IPS-NIHi11 (cell line): ENCODE measurements around the gene NRSN2.

Experiments
- DNase-seq: peaks from one replicate; pipeline ENCODE4 v3.0.0; 2012; ENCODE audit warnings: mixed read lengths, low spot score

The NRSN2 gene

GRCh38 chr20:346640-347316 lies at the start of gene NRSN2:
Gene NRSN2, plus strand, starts transcription at chr20:347111. Its CDS starts 2,533 bp downstream, at chr20:349644.
- peak; percentile 87 for DNase-seq

GRCh38 chr20:297925-298775 lies 48.8 kb upstream of the NRSN2 start:
- DNase-seq: peak; percentile 26

- no peak for DNase-seq
Measured at GRCh38 chr20:298776-299391, 48.0 kb upstream of the NRSN2 start.

- no peak for DNase-seq
Measured at GRCh38 chr20:300345-300990, 46.4 kb upstream of the NRSN2 start.

GRCh38 chr20:301886-302848 lies 44.7 kb upstream of the NRSN2 start:
- no peak for DNase-seq

GRCh38 chr20:305745-306144 lies 41.2 kb upstream of the NRSN2 start:
- no peak for DNase-seq

- DNase-seq: no peak
Measured at GRCh38 chr20:308427-309038, 38.4 kb upstream of the NRSN2 start.

- no peak for DNase-seq
Measured at GRCh38 chr20:309306-309840, 37.5 kb upstream of the NRSN2 start.

GRCh38 chr20:309841-310644 lies 36.9 kb upstream of the NRSN2 start:
- DNase-seq: peak; percentile 98

- no peak for DNase-seq
Measured at GRCh38 chr20:310645-311044, 36.3 kb upstream of the NRSN2 start.

GRCh38 chr20:311609-312008 lies 35.3 kb upstream of the NRSN2 start:
- no peak for DNase-seq

- no peak for DNase-seq
Measured at GRCh38 chr20:312067-312466, 34.8 kb upstream of the NRSN2 start.

GRCh38 chr20:312866-313265 lies 34.0 kb upstream of the NRSN2 start:
- DNase-seq: no peak

- no peak for DNase-seq
Measured at GRCh38 chr20:313402-313801, 33.5 kb upstream of the NRSN2 start.

- DNase-seq: no peak
Measured at GRCh38 chr20:313948-314347, 33.0 kb upstream of the NRSN2 start.

GRCh38 chr20:316316-317068 lies 30.4 kb upstream of the NRSN2 start:
- DNase-seq: no peak

GRCh38 chr20:324177-325044 lies 22.5 kb upstream of the NRSN2 start:
- peak; percentile 76 for DNase-seq
